Endodermal cell (in vitro differentiated cells): ENCODE measurements around the gene CHMP2B. TPM values are rescaled to one million over a fixed set of nuclear protein-coding genes. Genes with fewer than 3 reads are reported as not detected.

Source experiments
- DNase-seq: peaks from one replicate; pipeline ENCODE4 v3.0.0-alpha.2; 2017
- H3K27ac ChIP-seq: 2 replicates; pipeline ENCODE4 v1.5.1; 2013; ENCODE audit warnings: mild to moderate bottlenecking, low read depth, low read length, moderate library complexity
- H3K27me3 ChIP-seq: 2 replicates; pipeline ENCODE4 v1.6.1; 2013; ENCODE audit warnings: mild to moderate bottlenecking, low read length, moderate library complexity; ENCODE audit not compliant: insufficient read depth, control insufficient read depth, poor library complexity, severe bottlenecking
- H3K36me3 ChIP-seq: 2 replicates; pipeline ENCODE4 v1.7.0; 2013; ENCODE audit warnings: mild to moderate bottlenecking, low read length, moderate library complexity; ENCODE audit not compliant: control insufficient read depth, insufficient read depth
- H3K4me1 ChIP-seq: one replicate; pipeline ENCODE4 v1.7.0; 2013; ENCODE audit warnings: low read length; ENCODE audit not compliant: control insufficient read depth, insufficient read depth
- H3K4me3 ChIP-seq: 2 replicates; pipeline ENCODE4 v1.5.1; 2013; ENCODE audit warnings: mild to moderate bottlenecking, low read length, moderate library complexity
- H3K9ac ChIP-seq: 2 replicates; pipeline ENCODE4 v1.6.1; 2013; ENCODE audit warnings: mild to moderate bottlenecking, low read length, moderate library complexity; ENCODE audit not compliant: poor library complexity, severe bottlenecking; ENCODE audit errors: extremely low read depth
- H3K9me3 ChIP-seq: 2 replicates; pipeline ENCODE4 v1.6.1; 2013; ENCODE audit warnings: mild to moderate bottlenecking, low read length, moderate library complexity; ENCODE audit not compliant: control insufficient read depth
- H3K27ac Mint-ChIP-seq: 2 replicates; pipeline ENCODE4 v1.8.0; 2020; ENCODE audit warnings: mixed read lengths
- H3K27me3 Mint-ChIP-seq: 2 replicates; pipeline ENCODE4 v1.8.0; 2021; ENCODE audit warnings: mild to moderate bottlenecking, mixed read lengths; ENCODE audit not compliant: insufficient read depth
- H3K36me3 Mint-ChIP-seq: 2 replicates; pipeline ENCODE4 v1.8.0; 2020; ENCODE audit warnings: low read depth, mixed read lengths
- H3K4me1 Mint-ChIP-seq: 2 replicates; pipeline ENCODE4 v1.8.0; 2020; ENCODE audit warnings: mixed read lengths
- H3K4me3 Mint-ChIP-seq: 2 replicates; pipeline ENCODE4 v1.8.0; 2020; ENCODE audit warnings: mild to moderate bottlenecking, moderate library complexity, mixed read lengths
- H3K9me3 Mint-ChIP-seq: 2 replicates; pipeline ENCODE4 v1.8.0; 2020; ENCODE audit warnings: mild to moderate bottlenecking, mixed read lengths
- CTCF ChIP-seq: fragments of 200-600 bp; sonication (generic); conservative IDR thresholded peaks from 2 replicates; pipeline ENCODE4 v1.5.0; 2021; ENCODE audit warnings: antibody characterized with exemption, mild to moderate bottlenecking
- WGBS, 2 experiments: methylation state at CpG; one replicate each; pipeline versions ENCODE4 v1.1.5 to v1.1.7; 2013; ENCODE audit warnings: missing lambda C conversion rate in 2 of 2, mixed read lengths in 1 of 2; ENCODE audit not compliant: insufficient coverage in 1 of 2, insufficient read length in 1 of 2; 5-methylcytosine and 5-hydroxymethylcytosine counted together
- total RNA-seq, 2 donors: library from RNA; stranded (reverse); fragmentation: NEBNext Ultra II Directional in 1 of 2; extraction: Animal tissue kit (Norgen Biotek cat#: 25700) in 1 of 2; gene quantifications; 2 replicates in 1 of 2; 3 replicates in 1 of 2; pipeline ENCODE4 v1.2.1, GENCODE V29; 2021

CHMP2B gene
- total RNA-seq, 2 donors from 2014 or later = 31.7 to 44.0 TPM

DNA sequence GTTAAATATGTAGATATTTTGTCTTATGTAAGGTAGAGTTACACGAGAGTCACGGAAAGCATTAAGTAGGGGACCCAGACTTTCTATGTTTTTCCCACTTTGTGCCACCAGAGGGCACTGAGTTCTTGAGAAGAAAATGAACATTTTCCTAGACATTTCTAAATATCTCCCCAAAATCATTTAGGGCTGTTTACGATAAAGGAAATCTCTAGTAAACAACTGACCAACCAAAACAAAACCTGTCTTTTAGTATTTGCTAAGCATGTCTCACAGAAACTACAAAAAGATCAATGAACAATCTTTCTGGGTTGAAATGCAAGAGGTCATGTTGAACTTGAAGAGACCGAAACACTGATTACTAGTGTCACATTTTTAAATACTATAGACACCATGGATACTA is 33.2 kb downstream of the CHMP2B start:
- peak; percentile 83 for TF ChIP-seq CTCF
- Mint-ChIP-seq H3K27ac (no peak overlapping the region), H3K36me3 (no peaks in the 10 kb centered on the region), H3K9me3 (no peaks in the 10 kb centered on the region), H3K27me3 (no peaks in the 10 kb centered on the region), H3K4me1 (peaks cover 1% of the 10 kb centered on the region), H3K4me3 (no peak overlapping the region)
- DNase-seq = peak; percentile 78
- H3K27ac ChIP-seq = no peak overlapping the region
- H3K27me3 ChIP-seq = no peaks in the 10 kb centered on the region
- H3K4me1 ChIP-seq = no peaks in the 10 kb centered on the region
- 42 to 80% methylated on average over 1 to 3 of the region's 4 CpGs for WGBS, 2 experiments
- no peaks in the 10 kb centered on the region for H3K36me3 ChIP-seq
- H3K9me3 ChIP-seq = no peaks in the 10 kb centered on the region
- no peak overlapping the region for H3K9ac ChIP-seq
- no peak overlapping the region for H3K4me3 ChIP-seq

- Histone ChIP-seq H3K4me3 (no peak overlapping the region), H3K27me3 (no peaks in the 10 kb centered on the region), H3K27ac (no peak overlapping the region), H3K9me3 (no peaks in the 10 kb centered on the region), H3K4me1 (no peaks in the 10 kb centered on the region), H3K9ac (no peak overlapping the region), H3K36me3 (no peaks in the 10 kb centered on the region)
- WGBS, 2 experiments = 67 to 87% methylated on average over 1 to 2 of the region's 2 CpGs
- no peaks in the 10 kb centered on the region for H3K9me3 Mint-ChIP-seq
- no peaks in the 10 kb centered on the region for H3K36me3 Mint-ChIP-seq
- no peak overlapping the region for H3K4me3 Mint-ChIP-seq
- no peaks in the 10 kb centered on the region for H3K27me3 Mint-ChIP-seq
- no peak overlapping the region for H3K27ac Mint-ChIP-seq
- no peak for TF ChIP-seq CTCF
- peaks cover 1% of the 10 kb centered on the region for H3K4me1 Mint-ChIP-seq
- no peak for DNase-seq
Observed at GRCh38 chr3:87261925-87262324, 34.8 kb downstream of the CHMP2B start.

DNA sequence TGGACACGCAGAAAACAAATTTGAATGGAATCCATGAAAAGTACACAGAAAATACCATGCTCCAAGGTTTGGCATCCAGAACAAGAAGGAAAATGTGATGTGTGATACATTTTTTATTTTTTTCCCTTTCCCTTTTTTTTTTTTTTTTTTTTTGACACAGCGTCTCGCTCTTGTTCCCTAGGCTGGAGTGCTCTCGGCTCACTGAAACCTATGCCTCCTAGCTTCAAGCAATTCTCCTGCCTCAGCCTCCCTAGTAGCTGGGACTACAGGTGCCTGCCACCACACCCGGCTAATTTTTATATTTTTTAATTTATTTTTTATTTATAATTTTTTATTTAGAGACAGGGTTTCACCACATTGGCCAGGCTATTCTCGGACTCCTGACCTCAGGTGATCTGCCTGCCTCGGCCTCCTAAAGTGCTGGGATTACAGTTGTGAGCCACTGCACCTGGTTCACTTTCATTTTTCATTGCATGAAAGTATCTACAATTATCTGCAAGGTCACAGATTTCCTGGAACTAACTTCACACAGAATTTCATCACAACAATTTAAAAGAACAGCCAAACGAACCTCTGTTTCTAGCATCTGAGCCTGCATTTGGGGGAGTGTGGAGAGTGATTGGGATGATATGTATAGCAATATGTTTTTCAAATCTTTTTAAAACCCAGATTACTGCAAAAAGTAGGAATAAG is 41.0 kb downstream of the CHMP2B start:
- WGBS, 2 experiments = 79 to 93% methylated on average over 2 to 7 of the region's 8 CpGs
- Histone ChIP-seq H3K4me3 (no peak overlapping the region), H3K4me1 (no peaks in the 10 kb centered on the region), H3K27ac (no peak overlapping the region), H3K9ac (no peak overlapping the region), H3K27me3 (no peaks in the 10 kb centered on the region), H3K9me3 (no peaks in the 10 kb centered on the region), H3K36me3 (no peaks in the 10 kb centered on the region)
- no peaks in the 10 kb centered on the region for H3K27me3 Mint-ChIP-seq
- H3K36me3 Mint-ChIP-seq = no peaks in the 10 kb centered on the region
- no peak overlapping the region for H3K27ac Mint-ChIP-seq
- H3K4me3 Mint-ChIP-seq = no peak overlapping the region
- no peak for DNase-seq
- no peak for TF ChIP-seq CTCF
- no peaks in the 10 kb centered on the region for H3K9me3 Mint-ChIP-seq
- peaks cover 3% of the 10 kb centered on the region for H3K4me1 Mint-ChIP-seq
